HEK293 (cell line): ENCODE data around the gene GABRB2.

Experiments
- CTCF ChIA-PET: fragments of 350-600 bp; formaldehyde crosslinking; extraction: SDS; loops from one replicate; lab custom pipeline; 2021; ENCODE audit warnings: antibody characterized with exemption; lab: Yijun Ruan, JAX
- POLR2A ChIA-PET: fragments of 300-600 bp; formaldehyde crosslinking; extraction: SDS; loops from one replicate; lab custom pipeline; 2020; ENCODE audit warnings: antibody characterized with exemption, inconsistent platforms; lab: Yijun Ruan, JAX
- H3K27ac ChIP-seq: fragments of 200-500 bp; sonication (Bioruptor generic); 2 replicates; pipeline ENCODE4 v1.5.1; 2014; ENCODE audit warnings: low read depth, low read length, control low read depth, inconsistent platforms; ENCODE audit errors: extremely low read depth
- H3K36me3 ChIP-seq, 2 experiments: fragments of 200-500 bp in 1 of 2; sonication (Bioruptor generic) in 1 of 2; 1 replicate in 1 of 2; 2 replicates in 1 of 2; pipeline ENCODE4 v1.5.1; 2014 to 2017; ENCODE audit warnings: inconsistent platforms in 2 of 2, low read length in 2 of 2; ENCODE audit not compliant: control insufficient read depth in 2 of 2, insufficient read depth in 1 of 2
- H3K4me1 ChIP-seq: fragments of 200-500 bp; sonication (Bioruptor generic); 2 replicates; pipeline ENCODE4 v1.5.1; 2014; ENCODE audit warnings: mild to moderate bottlenecking, low read length, inconsistent platforms; ENCODE audit not compliant: control insufficient read depth, insufficient read depth
- H3K4me3 ChIP-seq: 2 replicates; pipeline ENCODE4 v1.5.1; 2011; ENCODE audit warnings: low read depth, mild to moderate bottlenecking, control low read depth, low read length, moderate library complexity
- H3K9me3 ChIP-seq: fragments of 200-500 bp; sonication (Bioruptor generic); 2 replicates; pipeline ENCODE4 v1.5.1; 2014; ENCODE audit warnings: low read depth, low read length, inconsistent platforms; ENCODE audit not compliant: control insufficient read depth, insufficient read depth
- GLIS2 ChIP-seq: fragments of 450-650 bp; formaldehyde crosslinking; IDR thresholded peaks from 2 replicates; pipeline ENCODE4 v1.5.1; 2016; ENCODE audit warnings: missing biosample characterization, missing genetic modification characterization
- KLF16 ChIP-seq: fragments of 450-650 bp; formaldehyde crosslinking; IDR thresholded peaks from 2 replicates; pipeline ENCODE4 v1.5.1; 2017; ENCODE audit warnings: missing biosample characterization, missing genetic modification characterization
- MZF1 ChIP-seq: fragments of 450-650 bp; formaldehyde crosslinking; IDR thresholded peaks from 2 replicates; pipeline ENCODE4 v1.5.1; 2017; ENCODE audit warnings: missing biosample characterization, missing genetic modification characterization, borderline replicate concordance
- OVOL3 ChIP-seq: fragments of 450-650 bp; formaldehyde crosslinking; IDR thresholded peaks from 2 replicates; pipeline ENCODE4 v1.5.1; 2016; ENCODE audit warnings: missing biosample characterization, missing genetic modification characterization
- YY2 ChIP-seq: fragments of 450-650 bp; formaldehyde crosslinking; IDR thresholded peaks from 2 replicates; pipeline ENCODE4 v1.5.1; 2016; ENCODE audit warnings: missing biosample characterization, missing genetic modification characterization
- ZBTB49 ChIP-seq: fragments of 450-650 bp; formaldehyde crosslinking; IDR thresholded peaks from 2 replicates; pipeline ENCODE4 v1.5.1; 2016; ENCODE audit warnings: missing biosample characterization, missing genetic modification characterization, low read depth
- ZEB2 ChIP-seq: fragments of 450-650 bp; formaldehyde crosslinking; IDR thresholded peaks from 2 replicates; pipeline ENCODE4 v1.5.1; 2016; ENCODE audit warnings: missing biosample characterization, missing genetic modification characterization
- ZFP37 ChIP-seq: fragments of 450-650 bp; formaldehyde crosslinking; IDR thresholded peaks from 2 replicates; pipeline ENCODE4 v1.5.1; 2016; ENCODE audit warnings: missing biosample characterization, missing genetic modification characterization
- ZNF121 ChIP-seq: fragments of 450-650 bp; formaldehyde crosslinking; IDR thresholded peaks from 2 replicates; pipeline ENCODE4 v1.5.1; 2016; ENCODE audit warnings: missing biosample characterization, missing genetic modification characterization
- ZNF202 ChIP-seq: fragments of 450-650 bp; formaldehyde crosslinking; IDR thresholded peaks from 2 replicates; pipeline ENCODE4 v1.5.1; 2016; ENCODE audit warnings: missing biosample characterization, missing genetic modification characterization, borderline replicate concordance
- ZNF214 ChIP-seq: fragments of 450-650 bp; formaldehyde crosslinking; IDR thresholded peaks from 2 replicates; pipeline ENCODE4 v1.5.1; 2017; ENCODE audit warnings: missing biosample characterization, mild to moderate bottlenecking, missing genetic modification characterization, borderline replicate concordance
- ZNF274 ChIP-seq, 2 experiments: fragments of 200-500 bp in 1 of 2; fragments of 450-650 bp in 1 of 2; sonication (Bioruptor generic) in 1 of 2; formaldehyde crosslinking in 1 of 2; IDR thresholded peaks; 2 replicates each; pipeline versions ENCODE4 v1.5.1 to v1.6.1; 2014 to 2016; ENCODE audit warnings: borderline replicate concordance in 1 of 2, inconsistent platforms in 1 of 2, low read length in 1 of 2, missing biosample characterization in 1 of 2, missing genetic modification characterization in 1 of 2
- ZNF350 ChIP-seq: fragments of 450-650 bp; formaldehyde crosslinking; IDR thresholded peaks from 2 replicates; pipeline ENCODE4 v1.5.0; 2017; ENCODE audit warnings: missing biosample characterization, mild to moderate bottlenecking, missing genetic modification characterization
- ZNF48 ChIP-seq: fragments of 450-650 bp; formaldehyde crosslinking; IDR thresholded peaks from 2 replicates; pipeline ENCODE4 v1.5.1; 2016; ENCODE audit warnings: missing biosample characterization, missing genetic modification characterization
- ZNF529 ChIP-seq: fragments of 450-650 bp; formaldehyde crosslinking; IDR thresholded peaks from 2 replicates; pipeline ENCODE4 v1.5.1; 2017; ENCODE audit warnings: missing genetic modification characterization, missing biosample characterization; ENCODE audit not compliant: insufficient replicate concordance
- ZNF530 ChIP-seq: fragments of 450-650 bp; formaldehyde crosslinking; IDR thresholded peaks from 2 replicates; pipeline ENCODE4 v1.5.1; 2016; ENCODE audit warnings: low read depth, missing biosample characterization, missing genetic modification characterization
- ZNF558 ChIP-seq: fragments of 450-650 bp; formaldehyde crosslinking; IDR thresholded peaks from 2 replicates; pipeline ENCODE4 v1.5.1; 2016; ENCODE audit warnings: missing biosample characterization, missing genetic modification characterization
- ZNF600 ChIP-seq: fragments of 450-650 bp; formaldehyde crosslinking; IDR thresholded peaks from 2 replicates; pipeline ENCODE4 v1.5.1; 2016; ENCODE audit warnings: missing biosample characterization, missing genetic modification characterization
- ZNF610 ChIP-seq: fragments of 450-650 bp; formaldehyde crosslinking; IDR thresholded peaks from 2 replicates; pipeline ENCODE4 v1.5.1; 2016; ENCODE audit warnings: missing biosample characterization, missing genetic modification characterization, borderline replicate concordance
- ZNF624 ChIP-seq: fragments of 450-650 bp; formaldehyde crosslinking; IDR thresholded peaks from 2 replicates; pipeline ENCODE4 v1.5.1; 2017; ENCODE audit warnings: missing biosample characterization, missing genetic modification characterization
- ZNF654 ChIP-seq: fragments of 450-650 bp; formaldehyde crosslinking; IDR thresholded peaks from 2 replicates; pipeline ENCODE4 v1.5.1; 2016; ENCODE audit warnings: low read depth, missing biosample characterization, missing genetic modification characterization
- ZNF677 ChIP-seq: fragments of 450-650 bp; IDR thresholded peaks from 2 replicates; pipeline ENCODE4 v1.5.0; 2018; ENCODE audit warnings: missing biosample characterization, mild to moderate bottlenecking, missing genetic modification characterization, moderate library complexity
- ZNF701 ChIP-seq: fragments of 450-650 bp; formaldehyde crosslinking; IDR thresholded peaks from 2 replicates; pipeline ENCODE4 v1.5.1; 2016; ENCODE audit warnings: missing biosample characterization, missing genetic modification characterization
- ZNF777 ChIP-seq: fragments of 450-650 bp; formaldehyde crosslinking; IDR thresholded peaks from 2 replicates; pipeline ENCODE4 v1.5.1; 2017; ENCODE audit warnings: missing biosample characterization, missing genetic modification characterization, borderline replicate concordance
- TF ChIP-seq, protein P1 (sequence below): fragments of 450-650 bp; formaldehyde crosslinking; IDR thresholded peaks from 2 replicates; pipeline ENCODE4 v1.5.1; 2016; ENCODE audit warnings: missing biosample characterization, missing genetic modification characterization
- TF ChIP-seq, protein P2 (sequence below): fragments of 450-650 bp; formaldehyde crosslinking; IDR thresholded peaks from 2 replicates; pipeline ENCODE4 v1.5.1; 2016; ENCODE audit warnings: missing biosample characterization, missing genetic modification characterization
- TF ChIP-seq, protein P3 (sequence below): fragments of 450-650 bp; formaldehyde crosslinking; IDR thresholded peaks from 2 replicates; pipeline ENCODE4 v1.5.1; 2017; ENCODE audit warnings: missing biosample characterization, missing genetic modification characterization

GABRB2 gene

DNA sequence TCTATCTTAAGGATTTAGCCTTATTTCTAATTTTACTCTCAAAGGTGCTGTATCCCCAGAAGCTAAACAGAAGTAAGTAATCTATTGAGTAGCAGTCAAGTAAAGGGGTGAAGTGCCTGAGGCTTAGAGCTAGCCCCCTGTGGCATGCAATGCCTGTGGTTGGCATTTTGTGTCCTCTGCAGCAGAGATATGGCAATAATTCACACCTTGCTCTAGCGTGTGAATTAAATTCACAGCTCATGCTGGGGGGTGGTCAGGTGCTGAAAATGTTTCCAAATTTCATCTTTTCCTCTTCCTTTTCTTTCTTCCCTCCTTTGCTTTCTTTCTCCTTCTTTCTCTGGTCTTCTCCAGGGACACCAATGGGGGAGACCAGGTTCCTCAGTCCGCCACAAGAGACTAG lies 262.1 kb downstream of the GABRB2 start:
- H3K27ac ChIP-seq: no peak overlapping the region
- H3K36me3 ChIP-seq: no peaks in the 10 kb centered on the region
- H3K4me1 ChIP-seq: no peaks in the 10 kb centered on the region
- TF ChIP-seq ZNF202 (tag by site-specific recombination) (no peak), ZNF529 (no peak), ZNF654 (tag by site-specific recombination) (no peak), ZNF701 (tag by site-specific recombination) (no peak), ZNF610 (no peak), YY2 (tag by site-specific recombination) (no peak), OVOL3 (tag by site-specific recombination) (no peak), KLF16 (tag by site-specific recombination) (no peak), ZNF214 (tag by site-specific recombination) (no peak), ZNF558 (tag by site-specific recombination) (no peak), ZNF677 (tag by site-specific recombination) (no peak), ZNF48 (tag by site-specific recombination) (no peak), ZFP37 (no peak), ZNF121 (tag by site-specific recombination) (no peak), ZEB2 (tag by site-specific recombination) (no peak), ZNF274 (IDR thresholded peaks at IDR 0.05; ENCODE audit: low read length) (no peak), ZNF274 (tag by site-specific recombination; IDR thresholded peaks at IDR 0.05; ENCODE audit: borderline replicate concordance) (no peak)
- TF ChIP-seq, protein P1, sequence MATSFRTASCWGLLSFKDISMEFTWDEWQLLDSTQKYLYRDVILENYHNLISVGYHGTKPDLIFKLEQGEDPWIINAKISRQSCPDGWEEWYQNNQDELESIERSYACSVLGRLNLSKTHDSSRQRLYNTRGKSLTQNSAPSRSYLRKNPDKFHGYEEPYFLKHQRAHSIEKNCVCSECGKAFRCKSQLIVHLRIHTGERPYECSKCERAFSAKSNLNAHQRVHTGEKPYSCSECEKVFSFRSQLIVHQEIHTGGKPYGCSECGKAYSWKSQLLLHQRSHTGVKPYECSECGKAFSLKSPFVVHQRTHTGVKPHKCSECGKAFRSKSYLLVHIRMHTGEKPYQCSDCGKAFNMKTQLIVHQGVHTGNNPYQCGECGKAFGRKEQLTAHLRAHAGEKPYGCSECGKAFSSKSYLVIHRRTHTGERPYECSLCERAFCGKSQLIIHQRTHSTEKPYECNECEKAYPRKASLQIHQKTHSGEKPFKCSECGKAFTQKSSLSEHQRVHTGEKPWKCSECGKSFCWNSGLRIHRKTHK (tag by site-specific recombination): no peak
- TF ChIP-seq, protein P2, sequence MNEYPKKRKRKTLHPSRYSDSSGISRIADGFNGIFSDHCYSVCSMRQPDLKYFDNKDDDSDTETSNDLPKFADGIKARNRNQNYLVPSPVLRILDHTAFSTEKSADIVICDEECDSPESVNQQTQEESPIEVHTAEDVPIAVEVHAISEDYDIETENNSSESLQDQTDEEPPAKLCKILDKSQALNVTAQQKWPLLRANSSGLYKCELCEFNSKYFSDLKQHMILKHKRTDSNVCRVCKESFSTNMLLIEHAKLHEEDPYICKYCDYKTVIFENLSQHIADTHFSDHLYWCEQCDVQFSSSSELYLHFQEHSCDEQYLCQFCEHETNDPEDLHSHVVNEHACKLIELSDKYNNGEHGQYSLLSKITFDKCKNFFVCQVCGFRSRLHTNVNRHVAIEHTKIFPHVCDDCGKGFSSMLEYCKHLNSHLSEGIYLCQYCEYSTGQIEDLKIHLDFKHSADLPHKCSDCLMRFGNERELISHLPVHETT (tag by site-specific recombination): no peak
- POLR2A ChIA-PET: no interaction called here
- no peaks in the 10 kb centered on the region for H3K9me3 ChIP-seq
- CTCF ChIA-PET: no interaction called here
- H3K4me3 ChIP-seq: no peak overlapping the region

DNA sequence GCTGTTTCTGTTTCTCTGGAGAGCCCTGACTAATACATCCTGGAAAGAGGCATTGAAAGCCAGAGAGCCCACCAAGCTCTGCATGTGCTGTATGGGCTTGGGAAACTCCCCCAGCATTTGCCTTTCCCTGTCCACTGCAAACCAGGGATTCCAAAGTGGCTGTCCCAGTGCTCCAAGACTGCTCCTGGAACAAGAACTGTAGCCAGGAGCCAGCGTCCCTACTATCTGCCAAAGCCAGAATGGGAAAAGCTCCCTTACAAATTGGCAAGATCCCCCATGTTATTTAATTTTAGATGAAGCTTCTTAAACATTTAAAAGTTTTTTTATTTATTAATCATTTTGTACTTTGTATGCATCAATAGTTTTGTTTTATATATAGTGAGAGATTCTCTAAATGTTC lies 263.2 kb downstream of the GABRB2 start:
- CTCF ChIA-PET: no interaction called here
- H3K4me1 ChIP-seq: no peaks in the 10 kb centered on the region
- no peak overlapping the region for H3K4me3 ChIP-seq
- TF ChIP-seq ZNF350: no peak
- TF ChIP-seq, protein P3, sequence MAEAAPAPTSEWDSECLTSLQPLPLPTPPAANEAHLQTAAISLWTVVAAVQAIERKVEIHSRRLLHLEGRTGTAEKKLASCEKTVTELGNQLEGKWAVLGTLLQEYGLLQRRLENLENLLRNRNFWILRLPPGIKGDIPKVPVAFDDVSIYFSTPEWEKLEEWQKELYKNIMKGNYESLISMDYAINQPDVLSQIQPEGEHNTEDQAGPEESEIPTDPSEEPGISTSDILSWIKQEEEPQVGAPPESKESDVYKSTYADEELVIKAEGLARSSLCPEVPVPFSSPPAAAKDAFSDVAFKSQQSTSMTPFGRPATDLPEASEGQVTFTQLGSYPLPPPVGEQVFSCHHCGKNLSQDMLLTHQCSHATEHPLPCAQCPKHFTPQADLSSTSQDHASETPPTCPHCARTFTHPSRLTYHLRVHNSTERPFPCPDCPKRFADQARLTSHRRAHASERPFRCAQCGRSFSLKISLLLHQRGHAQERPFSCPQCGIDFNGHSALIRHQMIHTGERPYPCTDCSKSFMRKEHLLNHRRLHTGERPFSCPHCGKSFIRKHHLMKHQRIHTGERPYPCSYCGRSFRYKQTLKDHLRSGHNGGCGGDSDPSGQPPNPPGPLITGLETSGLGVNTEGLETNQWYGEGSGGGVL: no peak
- no peak for TF ChIP-seq ZNF677 (tag by site-specific recombination)
- no peak for TF ChIP-seq ZNF558 (tag by site-specific recombination)
- TF ChIP-seq, protein P2 (tag by site-specific recombination): no peak
- no peak for TF ChIP-seq ZNF600 (tag by site-specific recombination)
- TF ChIP-seq ZNF530: no peak
- no peak for TF ChIP-seq ZBTB49
- no peak for TF ChIP-seq ZNF624 (tag by site-specific recombination)
- TF ChIP-seq GLIS2 (tag by site-specific recombination): no peak
- no peak for TF ChIP-seq ZNF777 (tag by site-specific recombination)
- TF ChIP-seq MZF1 (tag by site-specific recombination): no peak
- H3K27ac ChIP-seq: no peak overlapping the region
- H3K36me3 ChIP-seq: no peaks in the 10 kb centered on the region
- POLR2A ChIA-PET: no interaction called here
- H3K9me3 ChIP-seq: no peaks in the 10 kb centered on the region
